Activated CD4-positive, alpha-beta memory T cell treated with anti-CD3 and anti-CD28 coated beads, Interleukin-2, amount 10 ng/mL, durations not matched to agents 7 days and 5 days (primary cell): Measurements from ENCODE around the gene PRR5L. TPM values are rescaled to one million over a fixed set of nuclear protein-coding genes. Genes with fewer than 3 reads are reported as not detected.
A peak's percentile ranks its signal among the peaks of the same experiment; 100 is the strongest.

Source experiments
- CTCF ChIA-PET: fragments of 350-600 bp; sonication (Branson Sonifier 250); formaldehyde crosslinking; loops from one replicate; lab custom pipeline; 2021; ENCODE audit warnings: antibody characterized with exemption, inconsistent platforms; lab: Charles Lee
- POLR2A ChIA-PET: fragments of 350-600 bp; sonication (Branson Sonifier 250); formaldehyde crosslinking; loops from one replicate; lab custom pipeline; 2021; ENCODE audit warnings: antibody characterized with exemption; lab: Charles Lee
- DNase-seq: peaks from one replicate; pipeline ENCODE4 v3.0.0-alpha.2; 2020
- H3K27ac Mint-ChIP-seq: one replicate; pipeline ENCODE4 v1.8.0; 2021; ENCODE audit warnings: mild to moderate bottlenecking, mixed read lengths
- H3K27me3 Mint-ChIP-seq: one replicate; pipeline ENCODE4 v1.8.0; 2021; ENCODE audit warnings: mixed read lengths
- H3K36me3 Mint-ChIP-seq: one replicate; pipeline ENCODE4 v1.8.0; 2021; ENCODE audit warnings: low read depth, mixed read lengths
- H3K4me1 Mint-ChIP-seq: one replicate; pipeline ENCODE4 v1.8.0; 2021; ENCODE audit warnings: mixed read lengths
- H3K4me3 Mint-ChIP-seq: one replicate; pipeline ENCODE4 v1.8.0; 2021; ENCODE audit warnings: mild to moderate bottlenecking, mixed read lengths
- H3K9me3 Mint-ChIP-seq: one replicate; pipeline ENCODE4 v1.8.0; 2021; ENCODE audit warnings: mixed read lengths
- total RNA-seq, 2 experiments: library from RNA; stranded (reverse); gene quantifications; one replicate each; pipeline ENCODE4 v1.2.3, GENCODE V29; 2021

PRR5L gene
- 10 to 100 TPM; 30.2 to 32.0 TPM for total RNA-seq

DNA sequence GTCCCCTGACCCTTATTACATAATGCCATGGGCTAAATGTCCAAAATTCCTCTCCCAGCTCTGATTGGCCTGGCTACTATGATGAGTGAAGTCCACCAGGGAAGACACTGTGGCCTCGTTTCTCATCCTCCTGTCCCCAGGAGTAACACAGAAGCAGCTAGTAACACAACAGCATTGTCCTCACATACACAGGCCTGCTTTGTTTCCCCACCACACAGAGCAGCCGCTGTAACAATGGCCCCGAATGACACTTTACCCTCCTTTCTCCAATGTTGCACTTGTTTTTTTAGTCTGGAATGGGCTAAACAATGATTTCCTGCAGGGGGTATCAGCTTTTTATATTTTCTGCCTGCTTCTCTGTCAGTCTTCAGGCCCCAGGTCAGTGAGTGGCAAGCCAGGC, at the start of gene PRR5L:
PRR5L (plus strand) TSS at position 363 of the 400 bp plus-strand sequence. CDS start 104,834 bp downstream, outside the sequence.
- Mint-ChIP-seq H3K27ac (no peak within 1 kb of the TSS), H3K9me3 (no peaks in the 10 kb centered on the region), H3K4me3 (no peak within 1 kb of the TSS), H3K4me1 (peaks cover 3% of the 10 kb centered on the region), H3K36me3 (no peaks in the 10 kb centered on the region), H3K27me3 (no peaks in the 10 kb centered on the region)
- CTCF ChIA-PET, result interaction anchor here (0.7 to 10.1 kb wide), 3 partner anchors 11 to 198 kb away, joined by 3 to 152 read pairs (median 18); no protein-coding TSS in a partner anchor
- POLR2A ChIA-PET, result no interaction called here
- no peak for DNase-seq

DNA sequence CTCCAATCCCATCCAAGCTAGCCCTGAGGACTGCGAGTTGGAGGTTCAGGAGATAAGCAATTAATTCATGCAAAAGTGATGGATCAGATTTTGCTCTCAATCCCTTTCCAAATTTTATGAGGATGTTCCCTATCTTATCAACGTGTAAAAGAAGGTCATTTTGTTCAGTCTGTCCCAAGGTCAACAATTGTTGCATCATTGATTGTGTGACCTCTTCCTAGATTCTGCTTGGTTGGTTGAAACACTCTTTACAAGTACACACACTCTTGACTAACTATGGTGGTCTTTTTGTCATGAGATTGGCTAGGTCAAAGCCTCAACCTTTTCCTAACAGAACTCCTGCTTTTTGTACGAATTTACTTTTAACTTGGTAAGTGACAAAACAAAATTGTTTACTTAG, 48.6 kb upstream of the PRR5L start:
- Mint-ChIP-seq H3K9me3 (no peaks in the 10 kb centered on the region), H3K36me3 (no peaks in the 10 kb centered on the region), H3K4me1 (no peaks in the 10 kb centered on the region), H3K4me3 (no peak overlapping the region), H3K27ac (no peak overlapping the region), H3K27me3 (peaks cover 33% of the 10 kb centered on the region)
- ChIA-PET POLR2A (no interaction called here), CTCF (no interaction called here)
- no peak for DNase-seq

DNA sequence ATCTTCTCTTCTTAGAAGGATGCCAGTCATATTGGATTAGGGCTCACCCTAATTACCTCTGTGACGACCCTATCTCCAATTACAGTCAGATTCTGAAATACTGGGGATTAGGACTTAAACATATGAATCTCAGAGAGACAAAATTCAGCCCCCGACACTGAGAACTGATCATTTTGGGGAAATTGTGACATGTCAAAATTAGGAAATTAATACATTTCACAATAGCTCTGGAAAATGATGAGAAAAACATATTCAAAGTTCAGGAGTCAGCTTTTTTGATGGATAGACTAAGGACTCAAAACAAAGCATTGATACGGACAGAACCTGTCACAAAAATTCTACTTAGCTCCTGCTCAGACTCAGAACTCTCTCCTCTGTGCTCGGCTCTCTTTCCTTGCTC, 47.7 kb upstream of the PRR5L start:
- H3K9me3 Mint-ChIP-seq, result no peaks in the 10 kb centered on the region
- H3K27me3 Mint-ChIP-seq, result peaks cover 35% of the 10 kb centered on the region
- H3K4me3 Mint-ChIP-seq, result no peak overlapping the region
- H3K4me1 Mint-ChIP-seq, result no peaks in the 10 kb centered on the region
- ChIA-PET CTCF (interaction anchor here (1.5 kb wide), 1 partner anchor 18 kb away, joined by 6 read pairs; no protein-coding TSS in a partner anchor), POLR2A (interaction anchor here (1.0 kb wide), 1 partner anchor 11 kb away, joined by 3 read pairs; no protein-coding TSS in a partner anchor)
- no peaks in the 10 kb centered on the region for H3K36me3 Mint-ChIP-seq
- H3K27ac Mint-ChIP-seq, result no peak overlapping the region
- DNase-seq, result no peak

DNA sequence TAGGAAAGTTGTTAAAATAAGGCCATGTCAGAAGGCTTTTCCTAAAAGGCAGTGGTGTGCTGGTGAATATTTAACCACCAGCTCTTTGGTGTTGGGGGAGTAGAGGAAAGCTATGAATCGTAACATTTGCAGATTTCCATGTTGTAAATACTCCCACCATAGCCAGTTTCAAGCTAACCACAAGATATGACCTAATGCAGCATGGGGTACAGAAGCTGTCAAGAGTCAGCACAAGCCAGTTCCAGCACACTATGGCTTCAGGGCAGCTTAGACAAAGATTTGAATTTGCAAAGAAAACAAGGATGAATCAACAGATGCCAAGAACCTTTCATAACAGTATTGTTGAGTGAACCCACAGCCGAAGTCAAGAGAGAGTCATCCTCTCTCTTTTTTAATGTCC, 46.8 kb upstream of the PRR5L start:
- POLR2A ChIA-PET, result interaction anchor here (1.0 kb wide), 1 partner anchor 10 kb away, joined by 3 read pairs; no protein-coding TSS in a partner anchor
- Mint-ChIP-seq H3K9me3 (no peaks in the 10 kb centered on the region), H3K4me1 (no peaks in the 10 kb centered on the region), H3K36me3 (no peaks in the 10 kb centered on the region), H3K4me3 (no peak overlapping the region), H3K27ac (no peak overlapping the region), H3K27me3 (peaks cover 37% of the 10 kb centered on the region)
- no peak for DNase-seq
- CTCF ChIA-PET, result interaction anchor here (1.5 kb wide), 1 partner anchor 17 kb away, joined by 6 read pairs; no protein-coding TSS in a partner anchor

DNA sequence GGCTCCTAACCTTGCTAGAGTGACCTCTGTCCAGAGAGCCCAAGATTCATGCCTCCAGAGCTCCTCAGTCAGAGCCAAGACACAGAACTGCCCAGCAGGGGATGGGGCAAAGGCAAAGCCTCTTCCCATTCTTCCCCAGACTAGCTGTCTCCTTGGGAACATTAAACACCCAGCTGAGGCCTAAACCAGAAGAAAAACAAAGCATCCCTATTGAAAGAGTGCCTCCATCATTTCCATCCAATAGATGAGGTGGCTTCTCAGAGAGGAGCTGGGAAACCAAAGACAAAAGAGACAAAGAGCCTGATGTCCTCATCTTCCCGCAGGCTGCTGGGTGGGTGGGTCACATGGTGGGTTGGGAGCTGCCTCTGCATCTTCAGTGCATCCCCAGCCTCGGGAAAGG, 44.3 kb upstream of the PRR5L start:
- CTCF ChIA-PET, result no interaction called here
- no peak overlapping the region for H3K4me3 Mint-ChIP-seq
- H3K9me3 Mint-ChIP-seq, result no peaks in the 10 kb centered on the region

DNA sequence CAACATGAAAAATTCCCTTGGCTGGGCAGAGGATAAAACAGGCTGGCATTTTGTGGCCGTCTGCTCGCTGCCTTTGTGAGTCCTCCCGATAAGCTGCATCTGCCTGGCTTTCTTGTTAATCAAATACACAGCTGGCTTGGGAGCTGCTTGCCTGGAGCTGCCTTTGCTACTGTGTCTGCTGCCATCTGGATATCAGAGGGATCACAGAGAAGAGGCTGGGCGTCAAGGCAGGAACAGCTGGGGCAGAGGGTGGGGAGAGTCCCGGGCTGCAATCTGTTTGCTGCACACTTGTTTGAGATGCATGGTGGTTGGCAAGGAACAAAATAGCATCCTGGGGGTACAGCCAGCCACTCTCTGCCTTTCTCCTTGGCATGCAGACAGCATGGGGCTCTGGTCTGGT, 42.9 kb upstream of the PRR5L start:
- DNase-seq, result no peak
- Mint-ChIP-seq H3K27me3 (peaks cover 31% of the 10 kb centered on the region), H3K9me3 (no peaks in the 10 kb centered on the region), H3K27ac (no peak overlapping the region), H3K4me1 (no peaks in the 10 kb centered on the region), H3K36me3 (no peaks in the 10 kb centered on the region), H3K4me3 (no peak overlapping the region)
- ChIA-PET POLR2A (no interaction called here), CTCF (no interaction called here)

More for the DNA sequence above, 44.3 kb upstream of the PRR5L start:
- H3K4me1 Mint-ChIP-seq, result no peaks in the 10 kb centered on the region
- H3K27me3 Mint-ChIP-seq, result peaks cover 35% of the 10 kb centered on the region
- H3K36me3 Mint-ChIP-seq, result no peaks in the 10 kb centered on the region
- POLR2A ChIA-PET, result no interaction called here
- no peak overlapping the region for H3K27ac Mint-ChIP-seq
- no peak for DNase-seq

DNA sequence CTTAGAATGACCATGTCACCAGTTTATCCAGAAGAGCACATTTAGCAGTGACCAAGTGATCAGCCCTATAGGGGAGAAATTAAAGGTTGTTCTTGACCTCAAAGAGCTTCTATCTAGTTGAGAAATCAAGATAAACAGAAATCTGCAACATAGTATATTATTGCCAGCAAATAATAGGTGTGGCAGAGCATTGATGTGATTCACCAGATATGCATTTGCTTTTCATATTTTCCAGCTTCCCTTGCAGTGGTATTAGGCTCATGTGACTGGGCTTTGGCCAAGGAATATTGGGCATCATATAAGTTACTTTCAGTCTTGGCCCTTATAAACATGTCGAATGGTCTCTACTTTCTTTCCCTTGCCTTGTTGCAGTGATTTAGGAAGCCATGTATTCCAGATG, 41.4 kb upstream of the PRR5L start:
- H3K27ac Mint-ChIP-seq, result no peak overlapping the region
- CTCF ChIA-PET, result interaction anchor here (1.3 kb wide), 1 partner anchor 11 kb away, joined by 5 read pairs; no protein-coding TSS in a partner anchor
- H3K9me3 Mint-ChIP-seq, result no peaks in the 10 kb centered on the region

DNA sequence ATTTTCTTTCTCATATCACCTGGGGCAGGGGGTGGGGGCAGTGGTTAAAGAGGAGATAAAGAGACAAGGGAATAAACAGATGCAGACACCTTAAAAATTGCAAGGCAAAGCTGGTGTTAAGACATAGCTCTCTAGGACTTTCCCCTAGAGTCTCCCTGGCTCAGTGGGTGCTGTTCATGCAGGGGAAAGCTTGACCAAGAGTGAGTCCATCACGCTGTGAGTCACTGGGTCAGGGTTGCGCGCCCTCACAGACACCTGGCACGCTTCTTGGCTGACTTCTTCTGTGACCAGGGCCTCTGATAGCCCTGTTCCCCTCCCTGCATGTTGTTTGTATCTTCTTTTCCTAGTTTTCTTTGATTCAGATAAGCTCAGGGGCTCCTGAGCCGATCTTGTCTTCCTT, 38.7 kb upstream of the PRR5L start:
- DNase-seq, result no peak
- no peaks in the 10 kb centered on the region for H3K9me3 Mint-ChIP-seq
- H3K36me3 Mint-ChIP-seq, result no peaks in the 10 kb centered on the region
- H3K27ac Mint-ChIP-seq, result no peak overlapping the region
- H3K27me3 Mint-ChIP-seq, result peaks cover 13% of the 10 kb centered on the region
- CTCF ChIA-PET, result interaction anchor here (1.0 to 2.3 kb wide), 3 partner anchors 9 to 253 kb away, joined by 4 to 10 read pairs (median 10); partner anchors contain the start of gene TRAF6
- H3K4me3 Mint-ChIP-seq, result no peak overlapping the region
- H3K4me1 Mint-ChIP-seq, result no peaks in the 10 kb centered on the region
- POLR2A ChIA-PET, result no interaction called here

More for the DNA sequence above, 41.4 kb upstream of the PRR5L start:
- no peaks in the 10 kb centered on the region for H3K4me1 Mint-ChIP-seq
- H3K4me3 Mint-ChIP-seq, result no peak overlapping the region
- H3K36me3 Mint-ChIP-seq, result no peaks in the 10 kb centered on the region
- H3K27me3 Mint-ChIP-seq, result peaks cover 24% of the 10 kb centered on the region
- DNase-seq, result no peak
- POLR2A ChIA-PET, result no interaction called here

DNA sequence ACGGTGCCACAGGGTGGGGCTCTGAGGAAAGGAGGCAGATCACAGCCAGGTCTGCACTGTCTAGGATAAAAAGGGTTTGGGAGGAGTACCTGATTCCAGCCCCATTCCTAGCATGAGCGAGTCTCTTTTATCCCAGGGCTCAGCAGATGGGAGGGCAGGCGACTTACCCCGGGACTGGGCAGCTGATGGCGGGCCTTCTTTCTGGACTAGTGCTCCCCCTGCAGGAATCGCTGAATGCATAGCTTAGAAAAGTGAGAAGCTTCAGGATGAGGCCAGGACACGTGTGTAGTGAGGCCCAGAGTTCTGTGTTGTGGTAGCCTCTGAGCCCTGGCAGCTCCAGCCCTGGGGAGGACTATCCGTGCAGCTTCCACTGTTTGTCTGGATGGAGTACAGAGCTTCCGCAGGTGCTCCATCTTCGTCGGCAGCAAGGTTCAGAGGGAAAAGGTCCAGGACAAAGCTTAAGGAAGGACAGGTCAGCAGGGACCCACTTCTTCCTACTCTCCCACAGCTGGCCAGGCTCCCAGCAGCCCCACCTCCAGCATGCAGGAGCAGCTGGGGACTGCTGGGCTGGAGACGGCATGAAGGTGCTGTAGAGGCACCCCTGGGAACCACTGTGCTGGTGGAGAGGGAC, 37.2 kb upstream of the PRR5L start:
- CTCF ChIA-PET, result interaction anchor here (0.6 to 2.3 kb wide), 9 partner anchors 9 to 639 kb away, joined by 3 to 10 read pairs (median 4); no protein-coding TSS in a partner anchor
- POLR2A ChIA-PET, result interaction anchor here (0.7 kb wide), 1 partner anchor 10 kb away, joined by 3 read pairs; no protein-coding TSS in a partner anchor
- no peaks in the 10 kb centered on the region for H3K36me3 Mint-ChIP-seq
- no peak overlapping the region for H3K4me3 Mint-ChIP-seq
- no peaks in the 10 kb centered on the region for H3K4me1 Mint-ChIP-seq
- no peak overlapping the region for H3K27ac Mint-ChIP-seq
- peaks cover 17% of the 10 kb centered on the region for H3K27me3 Mint-ChIP-seq
- H3K9me3 Mint-ChIP-seq, result no peaks in the 10 kb centered on the region
- peak; percentile 21 for DNase-seq

DNA sequence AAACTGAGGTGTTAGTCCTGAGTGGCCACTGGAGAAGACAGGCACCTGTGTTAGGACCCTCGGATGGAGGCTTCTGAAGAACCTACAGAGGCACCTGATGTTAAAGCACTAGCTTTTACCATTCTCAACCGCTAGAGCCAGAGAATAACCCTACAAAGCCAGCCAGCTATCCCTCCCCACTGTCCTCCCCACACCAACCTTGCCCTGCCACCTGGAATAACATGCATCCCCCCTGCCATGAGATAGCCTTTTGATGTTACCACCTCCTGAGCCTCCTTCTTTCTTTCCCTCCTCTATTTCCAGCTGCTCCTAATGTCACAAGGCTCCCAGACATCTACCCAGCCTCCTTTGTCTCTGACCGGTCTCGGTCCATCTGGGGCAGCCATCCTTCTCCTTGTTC, 35.0 kb upstream of the PRR5L start:
- H3K9me3 Mint-ChIP-seq, result no peaks in the 10 kb centered on the region
- no peak overlapping the region for H3K4me3 Mint-ChIP-seq
- ChIA-PET POLR2A (no interaction called here), CTCF (interaction anchor here (1.7 kb wide), 1 partner anchor 218 kb away, joined by 4 read pairs; no protein-coding TSS in a partner anchor)
- no peak for DNase-seq
- H3K27ac Mint-ChIP-seq, result no peak overlapping the region
- peaks cover 21% of the 10 kb centered on the region for H3K27me3 Mint-ChIP-seq
- no peaks in the 10 kb centered on the region for H3K36me3 Mint-ChIP-seq
- H3K4me1 Mint-ChIP-seq, result no peaks in the 10 kb centered on the region

GRCh38 chr11:36264011-36264972, 31.8 kb upstream of the PRR5L start:
- Mint-ChIP-seq H3K36me3 (no peaks in the 10 kb centered on the region), H3K27me3 (peaks cover 15% of the 10 kb centered on the region), H3K4me3 (no peak overlapping the region), H3K9me3 (no peaks in the 10 kb centered on the region), H3K4me1 (peaks cover 1% of the 10 kb centered on the region), H3K27ac (no peak overlapping the region)
- CTCF ChIA-PET, result interaction anchor here (1.3 to 1.5 kb wide), 3 partner anchors 8 to 244 kb away, joined by 3 read pairs; no protein-coding TSS in a partner anchor
- POLR2A ChIA-PET, result no interaction called here
- DNase-seq, result no peak

DNA sequence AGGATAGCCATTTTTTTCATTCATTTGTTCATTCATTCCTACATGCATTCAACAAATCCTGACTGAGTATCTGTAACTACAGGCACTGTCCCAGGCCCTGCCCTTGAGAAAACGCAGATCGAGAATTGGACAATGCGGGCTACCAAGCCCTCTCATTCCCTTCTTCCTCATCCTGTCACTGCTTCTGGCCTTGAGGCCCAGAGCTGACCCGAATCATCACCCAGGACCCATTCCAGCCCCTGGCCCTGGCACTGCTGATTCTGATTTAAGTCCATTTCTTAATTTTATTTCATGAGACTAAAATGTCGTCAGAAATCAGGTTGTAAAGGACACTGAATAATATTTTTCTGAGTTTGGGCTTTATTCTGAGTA, 31.1 kb upstream of the PRR5L start:
- H3K36me3 Mint-ChIP-seq, result no peaks in the 10 kb centered on the region
- no peak overlapping the region for H3K27ac Mint-ChIP-seq
- ChIA-PET CTCF (interaction anchor here (1.3 to 2.9 kb wide), 3 partner anchors 213 to 650 kb away, joined by 3 to 17 read pairs (median 12); no protein-coding TSS in a partner anchor), POLR2A (no interaction called here)
- peaks cover 15% of the 10 kb centered on the region for H3K27me3 Mint-ChIP-seq
- no peak for DNase-seq
- H3K4me1 Mint-ChIP-seq, result peaks cover 1% of the 10 kb centered on the region
- H3K9me3 Mint-ChIP-seq, result no peaks in the 10 kb centered on the region
- H3K4me3 Mint-ChIP-seq, result no peak overlapping the region
